ENCODE measurements around the gene MACROD2.

The MACROD2 gene

DNA sequence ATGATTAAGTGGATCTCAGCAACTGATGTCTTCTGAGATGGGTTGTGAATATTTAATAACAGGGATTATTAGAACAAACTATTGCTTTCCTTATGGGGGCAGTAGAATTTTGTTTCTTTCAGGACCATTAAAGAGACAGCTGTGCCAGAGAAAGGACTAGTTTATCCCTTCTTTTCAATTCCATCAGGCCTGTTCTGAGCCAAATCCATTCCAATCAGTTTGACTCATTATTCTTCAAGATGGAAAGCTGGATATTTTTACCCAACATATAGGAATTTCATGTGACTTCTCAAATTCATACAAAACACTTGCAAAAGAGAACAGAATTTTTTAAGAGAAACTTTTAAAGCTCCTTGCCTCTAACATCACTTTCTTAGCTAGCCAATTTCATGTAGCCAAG is 1064.1 kb downstream of the MACROD2 start:
- no peak for DNase-seq (ENCODE audit: low read depth)
- no peak overlapping the region for H3K4me3 ChIP-seq (ENCODE audit: low read length)
- TF ChIP-seq, protein P1, sequence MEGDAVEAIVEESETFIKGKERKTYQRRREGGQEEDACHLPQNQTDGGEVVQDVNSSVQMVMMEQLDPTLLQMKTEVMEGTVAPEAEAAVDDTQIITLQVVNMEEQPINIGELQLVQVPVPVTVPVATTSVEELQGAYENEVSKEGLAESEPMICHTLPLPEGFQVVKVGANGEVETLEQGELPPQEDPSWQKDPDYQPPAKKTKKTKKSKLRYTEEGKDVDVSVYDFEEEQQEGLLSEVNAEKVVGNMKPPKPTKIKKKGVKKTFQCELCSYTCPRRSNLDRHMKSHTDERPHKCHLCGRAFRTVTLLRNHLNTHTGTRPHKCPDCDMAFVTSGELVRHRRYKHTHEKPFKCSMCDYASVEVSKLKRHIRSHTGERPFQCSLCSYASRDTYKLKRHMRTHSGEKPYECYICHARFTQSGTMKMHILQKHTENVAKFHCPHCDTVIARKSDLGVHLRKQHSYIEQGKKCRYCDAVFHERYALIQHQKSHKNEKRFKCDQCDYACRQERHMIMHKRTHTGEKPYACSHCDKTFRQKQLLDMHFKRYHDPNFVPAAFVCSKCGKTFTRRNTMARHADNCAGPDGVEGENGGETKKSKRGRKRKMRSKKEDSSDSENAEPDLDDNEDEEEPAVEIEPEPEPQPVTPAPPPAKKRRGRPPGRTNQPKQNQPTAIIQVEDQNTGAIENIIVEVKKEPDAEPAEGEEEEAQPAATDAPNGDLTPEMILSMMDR (conservative IDR thresholded peaks at IDR 0.05; ENCODE audit: low read length), result no peak

DNA sequence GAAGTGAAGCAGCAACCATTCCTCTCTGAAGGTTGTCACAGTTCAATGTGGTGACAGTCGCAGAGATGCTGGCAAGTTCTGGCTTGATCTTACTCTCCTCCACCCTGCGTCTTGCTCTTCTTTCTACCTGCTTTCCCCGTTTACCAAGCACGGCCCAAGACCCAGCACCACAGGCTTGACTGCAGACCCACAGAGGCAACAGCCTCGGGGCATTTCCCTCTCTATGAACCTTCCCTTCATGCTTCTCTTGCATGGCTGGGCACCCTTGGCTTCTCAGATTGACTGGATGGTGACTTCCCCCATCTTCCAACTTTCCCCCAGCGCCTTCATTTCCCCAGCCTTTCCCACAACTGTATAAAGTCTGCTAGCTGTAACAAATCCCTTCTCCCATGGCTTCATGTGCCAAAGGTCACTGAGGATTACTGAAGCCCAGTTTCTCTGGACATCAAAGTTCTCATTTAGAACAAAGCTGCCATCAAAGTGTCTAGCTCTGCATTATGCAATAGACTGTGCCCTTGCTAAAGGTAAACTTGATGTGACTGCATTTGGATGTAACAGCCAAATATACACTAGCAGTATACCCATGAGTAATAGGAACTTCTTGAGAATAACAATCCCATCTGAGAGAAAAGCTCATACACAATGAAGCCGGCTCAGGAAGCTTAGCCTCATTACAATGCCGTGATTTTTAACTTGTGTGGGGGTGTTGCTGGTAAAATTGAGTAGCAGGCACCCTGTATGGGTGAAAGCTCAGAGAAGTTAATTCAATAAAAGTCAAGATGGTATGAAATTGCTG is 1065.1 kb downstream of the MACROD2 start:
- no peak overlapping the region for H3K4me3 ChIP-seq (ENCODE audit: low read length)
- TF ChIP-seq, protein P1 (conservative IDR thresholded peaks at IDR 0.05; ENCODE audit: low read length), result no peak
- no peak for DNase-seq (ENCODE audit: low read depth)

DNA sequence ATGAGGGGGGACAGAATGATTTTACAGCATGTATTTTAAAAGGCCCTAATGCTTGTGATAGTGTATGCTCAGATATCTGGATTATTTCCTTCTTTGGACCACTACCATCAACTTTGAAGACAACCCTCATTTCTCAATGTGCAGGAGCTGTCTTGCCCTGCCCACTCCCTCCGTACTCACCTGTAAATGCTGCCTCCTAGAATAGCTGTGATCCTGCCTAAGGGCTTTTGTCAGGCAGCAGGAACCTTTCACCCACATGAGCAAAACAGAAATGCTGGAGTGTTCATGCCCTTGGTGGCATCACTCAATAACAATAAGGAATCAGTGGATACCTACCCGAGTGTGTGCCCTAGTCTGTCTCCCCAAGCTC is 1065.7 kb downstream of the MACROD2 start:
- TF ChIP-seq, protein P1 (conservative IDR thresholded peaks at IDR 0.05; ENCODE audit: low read length), result no peak
- no peak for DNase-seq (ENCODE audit: low read depth)
- no peak overlapping the region for H3K4me3 ChIP-seq (ENCODE audit: low read length)

DNA sequence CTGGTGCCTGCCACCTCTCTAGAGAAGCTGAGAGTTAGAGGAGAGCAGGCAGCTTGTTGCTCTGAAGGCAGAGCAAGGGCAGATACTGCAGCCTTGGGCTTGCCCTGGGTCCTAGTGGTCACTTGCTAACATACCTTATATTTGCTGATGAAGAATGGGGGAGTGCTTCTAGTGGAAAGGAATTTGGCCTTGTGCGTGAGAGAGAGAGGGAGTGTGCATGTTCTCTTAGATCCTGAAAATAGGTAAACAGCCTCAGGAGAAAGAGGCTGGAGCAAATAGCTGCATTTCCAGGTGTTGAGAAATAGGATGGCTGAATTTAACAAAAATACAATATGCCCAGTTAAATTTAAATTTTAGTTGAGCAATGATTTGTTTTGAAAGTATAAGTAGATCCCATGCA is 1066.6 kb downstream of the MACROD2 start:
- no peak overlapping the region for H3K4me3 ChIP-seq (ENCODE audit: low read length)
- TF ChIP-seq, protein P1 (conservative IDR thresholded peaks at IDR 0.05; ENCODE audit: low read length), result no peak
- DNase-seq (ENCODE audit: low read depth), result no peak

DNA sequence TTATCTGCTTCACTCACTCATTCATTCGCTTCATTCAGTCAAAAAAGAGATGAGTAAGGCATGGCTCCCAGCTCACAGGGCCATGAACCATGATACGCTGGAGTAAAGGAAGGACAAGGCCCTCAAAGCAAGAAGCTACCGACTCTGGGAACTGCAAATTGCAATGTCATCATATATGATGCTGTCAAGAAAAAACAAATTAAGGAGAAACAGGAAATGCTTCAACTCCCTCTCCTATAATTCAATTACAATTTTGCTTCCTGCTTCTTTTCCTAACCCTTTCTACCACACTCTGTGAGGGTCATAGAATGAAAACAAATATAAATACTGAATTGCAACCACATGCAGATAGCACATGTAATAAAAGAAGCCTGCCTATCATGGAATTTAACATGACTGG is 1067.8 kb downstream of the MACROD2 start:
- no peak for DNase-seq (ENCODE audit: low read depth)
- H3K4me3 ChIP-seq (ENCODE audit: low read length), result no peak overlapping the region
- TF ChIP-seq, protein P1 (conservative IDR thresholded peaks at IDR 0.05; ENCODE audit: low read length), result no peak

DNA sequence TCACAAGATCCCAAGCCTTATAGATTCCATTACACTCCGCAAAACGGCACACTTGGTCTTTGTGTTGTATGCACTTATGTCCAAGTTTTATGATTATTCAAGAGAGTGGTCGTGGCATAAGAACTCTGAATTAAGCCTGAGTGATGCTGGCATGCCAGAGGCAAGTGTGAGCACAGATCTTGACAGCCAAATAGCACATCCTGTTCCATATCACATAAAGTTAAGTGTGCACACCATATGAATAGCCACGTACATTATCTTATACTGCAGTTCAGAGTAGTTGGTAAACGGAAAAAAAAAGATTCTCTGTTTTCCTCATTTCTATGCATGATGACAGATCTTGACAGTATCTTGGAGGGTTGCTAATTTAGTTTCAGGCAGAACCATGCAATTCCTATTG is 1069.4 kb downstream of the MACROD2 start:
- DNase-seq (ENCODE audit: low read depth), result no peak
- no peak overlapping the region for H3K4me3 ChIP-seq (ENCODE audit: low read length)
- TF ChIP-seq, protein P1 (conservative IDR thresholded peaks at IDR 0.05; ENCODE audit: low read length), result no peak

DNA sequence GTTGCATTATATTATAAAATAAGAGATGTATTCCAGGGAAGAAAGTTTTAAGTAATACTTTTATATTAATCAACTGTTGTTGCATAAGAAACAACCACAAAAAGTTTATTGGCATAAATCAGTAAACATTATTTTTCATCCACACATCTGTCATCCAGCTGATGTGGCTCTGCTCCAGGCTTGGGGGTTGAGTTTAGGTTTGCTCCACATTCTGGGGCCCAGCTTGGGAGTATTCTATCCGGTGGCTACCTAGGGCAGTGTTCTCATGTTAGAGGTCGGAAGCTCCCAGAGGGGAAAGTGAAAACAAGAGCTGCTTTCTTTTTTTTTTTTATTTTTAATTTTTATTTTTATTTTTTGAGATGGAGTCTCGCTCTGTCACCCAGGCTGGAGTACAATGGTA is 1070.5 kb downstream of the MACROD2 start:
- H3K4me3 ChIP-seq (ENCODE audit: low read length), result no peak overlapping the region
- TF ChIP-seq, protein P1 (conservative IDR thresholded peaks at IDR 0.05; ENCODE audit: low read length), result no peak
- DNase-seq (ENCODE audit: low read depth), result peak; percentile 47
